ENCODE results near the gene KLRC4.

Gene KLRC4

DNA sequence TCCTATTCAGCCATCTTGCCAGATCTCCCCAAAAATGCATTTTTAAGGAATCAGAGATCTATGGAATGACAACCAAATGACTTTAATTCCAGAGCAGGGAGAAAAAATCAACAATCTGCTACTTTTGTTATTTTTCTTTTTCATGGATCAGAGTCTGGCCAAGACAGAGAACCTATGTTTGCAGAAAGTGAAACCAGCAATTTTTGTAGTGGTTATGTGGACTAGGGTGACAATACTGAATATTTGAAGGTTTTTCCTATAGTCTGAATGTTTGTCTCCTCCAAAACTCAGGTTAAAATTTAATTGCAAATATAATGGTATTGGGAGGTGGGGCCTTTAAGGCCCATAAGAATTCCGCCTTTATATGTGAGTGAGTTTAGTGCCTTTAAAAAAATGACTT is 50.6 kb downstream of the KLRC4 start:
- H3K9me3 Mint-ChIP-seq = no peaks in the 10 kb centered on the region
- no peak overlapping the region for H3K4me3 Mint-ChIP-seq
- DNase-seq (ENCODE audit: low spot score) = no peak
- H3K27ac Mint-ChIP-seq = no peak overlapping the region
- H3K27me3 Mint-ChIP-seq (ENCODE audit: low read depth) = peaks cover 13% of the 10 kb centered on the region
- peaks cover 2% of the 10 kb centered on the region for H3K4me1 Mint-ChIP-seq (ENCODE audit: low read depth)
- no peaks in the 10 kb centered on the region for H3K36me3 Mint-ChIP-seq (ENCODE audit: low read depth)

DNA sequence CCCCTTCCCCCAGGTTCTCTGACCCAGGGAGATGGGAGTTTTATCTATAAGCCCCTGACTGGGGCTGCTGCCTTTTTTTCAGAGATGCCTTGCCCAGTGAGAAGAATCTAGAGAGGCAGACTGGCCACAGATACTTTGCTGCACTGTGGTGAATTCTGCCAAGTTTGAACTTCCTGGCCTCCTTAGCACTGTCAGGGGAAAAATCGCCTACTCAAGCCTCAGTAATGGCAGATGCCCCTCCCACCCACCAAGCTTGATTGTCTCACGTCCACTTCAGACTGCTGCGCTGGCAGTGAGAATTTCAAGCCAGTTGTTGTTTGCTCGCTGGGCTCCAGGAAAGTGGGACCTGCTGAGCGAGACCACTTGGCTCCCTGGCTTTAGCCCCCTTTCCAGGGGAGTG is 51.4 kb downstream of the KLRC4 start:
- Mint-ChIP-seq H3K9me3 (no peaks in the 10 kb centered on the region), H3K27ac (no peak overlapping the region), H3K4me1 (ENCODE audit: low read depth) (peaks cover 2% of the 10 kb centered on the region), H3K36me3 (ENCODE audit: low read depth) (no peaks in the 10 kb centered on the region), H3K27me3 (ENCODE audit: low read depth) (peaks cover 13% of the 10 kb centered on the region), H3K4me3 (no peak overlapping the region)
- DNase-seq (ENCODE audit: low spot score) = no peak

Measured in T-helper 2 cell treated with Interferon-gamma antibody and Interleukin-4, amounts not matched to agents 5 μg/mL and 100 μg/mL, for 36 hours (primary cell).